ENCODE results near the gene SLC2A2. TPM values are rescaled to one million over a fixed set of nuclear protein-coding genes. Genes with fewer than 3 reads are reported as not detected.

SLC2A2 gene
- total RNA-seq, 4 donors from 2014 or later, result not detected

Small RNA genes within 50 kb of the gene (small RNA-seq; reads per million reads assigned to genes)
- gene RNU1-70P, result not detected

Other genes starting within 250 kb of the SLC2A2 start
- gene RPL22L1, start 156.5 kb downstream of the SLC2A2 start, total RNA-seq, result 100 to 1,000 TPM in 1 of 4 donors, 10 to 100 TPM in 3; 29.9 to 142 (median 56.8) TPM
- gene EIF5A2, start 118.1 kb downstream of the SLC2A2 start, total RNA-seq, result 1 to 10 TPM; 2.0 to 4.3 (median 3.0) TPM